NCI-H446 (cell line): ENCODE results near the gene KRTDAP.

ENCODE experiments used
- DNase-seq, 2 experiments: peaks; one replicate each; lab custom pipeline; 2025; lab: John Stamatoyannopoulos, UW

The KRTDAP gene

GRCh38 chr19:35454663-35455062 is 35.6 kb downstream of the KRTDAP start:
- no peak for DNase-seq

- no peak for DNase-seq
These were observed 38.7 kb downstream of the KRTDAP start for GRCh38 chr19:35451338-35452096.

- DNase-seq: no peak
These were observed 40.8 kb downstream of the KRTDAP start for GRCh38 chr19:35449359-35450043.

DNA sequence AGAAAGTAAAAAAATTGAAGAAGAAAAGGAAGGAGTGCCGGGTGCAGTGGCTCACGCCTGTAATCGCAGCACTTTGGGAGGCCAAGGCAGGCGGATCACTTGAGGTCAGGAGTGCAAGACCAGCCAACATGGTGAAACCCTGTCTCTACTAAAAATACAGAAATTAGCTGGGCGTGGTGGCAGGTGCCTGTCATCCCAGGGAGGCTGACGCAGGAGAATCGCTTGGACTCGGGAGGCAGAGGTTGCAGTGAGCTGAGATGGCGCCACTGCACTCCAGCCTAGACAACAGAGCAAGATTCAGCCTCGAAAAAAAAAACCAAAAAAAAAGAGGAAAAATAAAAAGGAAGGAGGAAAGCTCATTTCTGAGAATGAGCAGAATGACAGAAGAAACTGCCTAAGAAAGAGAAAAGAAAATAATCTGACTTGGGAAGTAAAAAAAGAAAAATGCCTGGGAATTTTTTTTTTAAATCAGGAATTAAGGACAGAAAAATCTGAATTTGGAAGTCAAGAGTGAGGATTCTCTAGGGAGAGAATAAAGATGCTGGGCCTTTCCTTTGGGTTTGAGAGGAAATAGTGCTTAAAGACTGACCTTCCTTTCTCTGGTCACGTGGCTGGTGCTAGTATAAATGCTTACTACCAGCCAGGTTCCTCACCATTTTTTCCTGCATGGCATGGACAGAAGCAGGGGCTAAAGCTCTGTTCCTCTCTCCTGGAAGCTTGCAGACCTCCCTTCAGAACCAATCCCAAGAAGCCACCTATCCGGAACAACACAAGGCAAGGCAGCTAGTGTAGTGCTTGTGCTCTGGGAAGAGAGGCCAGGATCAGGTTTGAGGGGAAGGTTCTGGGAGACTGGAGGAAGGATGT is 42.4 kb downstream of the KRTDAP start, which contains the start of gene FFAR2:
Gene FFAR2 (plus strand): TSS at position 652 of the 864 bp plus-strand sequence. CDS start 1,458 bp downstream, outside the sequence.
- DNase-seq: no peak

DNA sequence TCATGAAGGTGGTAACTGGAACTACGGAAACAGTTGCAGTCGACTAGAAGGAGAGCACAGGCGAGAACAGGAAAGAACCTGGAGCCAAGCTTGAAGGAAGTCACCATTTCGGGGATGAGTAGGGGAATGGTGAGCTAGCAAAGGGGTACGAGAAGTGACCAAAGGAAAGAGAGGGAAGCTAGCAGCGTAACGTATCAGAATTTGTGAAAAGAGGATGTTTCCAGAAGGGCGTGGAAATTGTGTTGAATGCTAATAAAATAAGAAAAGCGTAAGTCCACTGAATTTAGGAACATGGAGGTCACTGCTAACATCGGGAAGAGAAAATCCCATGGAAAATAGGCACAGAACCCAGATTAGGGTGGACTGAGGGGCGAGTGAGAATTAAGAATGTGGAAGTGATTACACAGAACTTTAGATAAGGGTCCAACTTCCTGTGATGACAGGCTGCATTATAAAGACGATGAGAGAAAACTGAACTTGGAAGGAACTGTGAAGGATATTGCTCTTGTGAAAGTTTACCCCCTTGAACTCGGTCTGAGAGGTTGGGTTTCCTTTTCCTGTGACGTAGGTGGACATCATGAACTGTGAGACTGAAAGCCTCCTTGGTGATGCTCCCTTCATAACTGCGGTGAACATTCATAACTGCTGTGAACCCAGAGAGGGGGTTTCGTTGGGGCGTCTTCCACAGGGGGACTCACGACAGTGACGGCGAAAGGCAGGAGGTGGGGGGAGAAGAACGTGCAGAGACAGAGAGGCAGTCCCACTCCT is 44.3 kb downstream of the KRTDAP start:
- no peak for DNase-seq

GRCh38 chr19:35444735-35445134 is 45.5 kb downstream of the KRTDAP start:
- no peak for DNase-seq

GRCh38 chr19:35442091-35442490 is 48.2 kb downstream of the KRTDAP start:
- no peak for DNase-seq

DNA sequence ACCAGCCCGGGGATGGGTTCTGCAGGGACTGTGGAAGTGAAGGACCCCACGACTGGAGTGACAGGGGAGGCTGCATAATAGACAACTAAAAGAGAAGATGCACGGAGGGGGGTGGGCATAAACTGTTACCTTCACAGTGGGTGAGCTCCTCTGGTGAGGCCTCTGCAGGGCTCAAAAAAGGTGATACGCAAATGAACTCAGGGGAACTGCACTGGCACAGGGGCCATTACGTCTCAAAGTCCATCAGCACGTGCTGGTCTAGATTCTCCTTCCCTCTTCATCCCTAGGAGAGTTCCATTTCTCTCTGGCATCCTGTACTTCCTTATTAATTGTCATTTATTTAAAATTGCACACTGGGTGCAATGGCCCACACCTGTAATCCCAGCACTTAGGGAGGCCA is 50.3 kb downstream of the KRTDAP start:
- no peak for DNase-seq

DNA sequence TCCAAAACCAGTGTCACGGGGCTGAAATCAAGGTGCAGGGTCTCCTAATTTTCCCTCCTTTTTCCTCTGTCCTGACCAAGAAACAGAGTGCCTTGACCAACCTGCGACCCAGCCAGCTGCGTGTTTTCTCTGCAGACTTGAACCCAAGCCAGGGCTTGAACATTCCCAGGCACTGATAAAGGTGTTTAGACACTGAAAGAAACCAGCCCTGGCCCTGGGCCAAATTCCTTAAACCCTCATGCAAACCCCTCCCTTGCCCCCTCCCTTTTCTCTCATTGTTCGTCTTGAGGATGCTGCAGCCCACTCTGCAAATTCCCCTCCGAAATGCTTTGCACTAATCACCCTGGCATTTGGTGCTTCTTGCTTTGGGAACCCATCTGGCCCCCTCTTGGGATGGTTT is 51.7 kb downstream of the KRTDAP start:
- no peak for DNase-seq

DNA sequence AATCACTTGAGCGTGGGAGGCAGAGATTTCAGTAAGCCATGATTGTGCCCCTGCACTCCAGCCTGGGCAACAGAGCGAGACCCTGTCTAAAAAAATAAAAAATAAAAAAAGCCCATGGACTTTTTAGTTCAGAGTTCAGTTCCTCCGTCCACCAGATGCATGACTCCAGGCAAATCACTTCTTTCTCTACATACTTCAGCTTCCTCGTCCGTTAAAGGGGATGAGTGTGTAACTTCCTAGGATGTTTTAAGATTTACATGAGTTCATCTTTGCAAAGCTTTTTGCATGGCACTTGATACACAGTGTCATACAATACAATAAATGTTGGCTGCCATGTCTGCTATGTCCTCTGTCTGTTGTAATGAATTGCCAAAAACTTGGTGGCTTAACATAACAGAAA is 52.2 kb downstream of the KRTDAP start:
- DNase-seq: no peak

DNA sequence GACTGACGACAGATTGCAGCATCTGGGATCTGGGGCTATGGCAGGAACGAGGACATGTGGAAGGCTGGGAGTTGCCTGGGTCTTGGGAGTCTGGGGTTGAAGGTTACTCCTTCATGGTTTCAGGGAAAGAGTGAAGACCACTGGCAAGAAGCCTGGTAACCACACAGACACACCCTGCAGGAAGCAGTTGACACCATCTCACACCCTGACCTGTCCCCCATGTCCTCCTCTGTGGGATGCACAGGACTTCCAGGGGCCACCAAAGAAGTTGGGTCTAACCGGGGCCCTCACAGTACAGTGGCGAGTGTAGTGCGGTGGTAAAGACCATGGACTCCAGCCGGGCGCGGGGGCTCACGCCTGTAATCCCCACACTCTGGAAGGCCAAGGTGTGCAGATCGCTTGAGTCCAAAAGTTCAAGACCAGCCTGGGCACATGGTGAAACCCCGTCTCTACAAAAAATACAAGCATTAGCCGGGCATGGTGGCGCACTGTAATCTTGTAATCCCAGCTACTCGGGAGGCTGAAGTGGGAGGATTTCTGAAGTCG is 52.8 kb downstream of the KRTDAP start:
- no peak for DNase-seq
